DND-41 (cell line): ENCODE results near the gene PCDHGA1.

Experiments
- ATAC-seq: fragments of 200-7000 bp; cut with Tn5 transposase; 3 replicates; pipeline ENCODE4 v1.9.1; 2021; ENCODE audit warnings: low read depth; ENCODE audit not compliant: insufficient read depth
- DNase-seq: peaks from one replicate; pipeline ENCODE4 v3.0.0-alpha.2; 2020
- H2AFZ ChIP-seq: 2 replicates; pipeline ENCODE4 v1.6.0; 2012; ENCODE audit warnings: low read depth, low read length
- H3K27ac ChIP-seq: 2 replicates; pipeline ENCODE4 v1.5.1; 2012; ENCODE audit warnings: low read length, inconsistent platforms
- H3K27me3 ChIP-seq: fragments of 200-600 bp; sonication (generic); 2 replicates; pipeline ENCODE4 v1.6.0; 2012; ENCODE audit warnings: low read length, mild to moderate bottlenecking, inconsistent platforms; ENCODE audit not compliant: insufficient read depth, poor library complexity
- H3K36me3 ChIP-seq: 2 replicates; pipeline ENCODE4 v1.5.1; 2012; ENCODE audit warnings: low read length, inconsistent platforms; ENCODE audit not compliant: insufficient read depth
- H3K4me1 ChIP-seq: 2 replicates; pipeline ENCODE4 v1.5.1; 2012; ENCODE audit warnings: mild to moderate bottlenecking, low read length; ENCODE audit not compliant: insufficient read depth
- H3K4me2 ChIP-seq: 2 replicates; pipeline ENCODE4 v1.6.0; 2012; ENCODE audit warnings: mild to moderate bottlenecking, moderate library complexity, low read length, inconsistent platforms; ENCODE audit not compliant: insufficient read depth
- H3K4me3 ChIP-seq, 2 experiments: fragments of 200-600 bp in 1 of 2; shearing (Covaris generic) in 1 of 2; 2 replicates each; pipeline ENCODE4 v1.5.1; 2012 to 2016; ENCODE audit warnings: inconsistent platforms in 2 of 2, low read length in 2 of 2, mild to moderate bottlenecking in 2 of 2, low read depth in 1 of 2, moderate library complexity in 1 of 2
- H3K79me2 ChIP-seq: 2 replicates; pipeline ENCODE4 v1.6.0; 2012; ENCODE audit warnings: low read length, inconsistent platforms; ENCODE audit not compliant: insufficient read depth
- H3K9ac ChIP-seq: 2 replicates; pipeline ENCODE4 v1.6.0; 2012; ENCODE audit warnings: low read depth, mild to moderate bottlenecking, inconsistent platforms, low read length, moderate library complexity
- H3K9me3 ChIP-seq: 2 replicates; pipeline ENCODE4 v1.5.1; 2012; ENCODE audit warnings: low read length, moderate library complexity, mild to moderate bottlenecking, inconsistent platforms; ENCODE audit not compliant: insufficient read depth, severe bottlenecking
- H4K20me1 ChIP-seq: 2 replicates; pipeline ENCODE4 v1.6.0; 2012; ENCODE audit warnings: low read length; ENCODE audit not compliant: insufficient read depth
- EZH2 ChIP-seq: IDR thresholded peaks from 3 replicates; pipeline ENCODE4 v1.6.1; 2012; ENCODE audit warnings: borderline replicate concordance, low read depth, mild to moderate bottlenecking, moderate library complexity, low read length, inconsistent platforms; ENCODE audit not compliant: severe bottlenecking
- TF ChIP-seq, protein P1 (sequence below): IDR thresholded peaks from 2 replicates; pipeline ENCODE4 v1.5.1; 2012; ENCODE audit warnings: borderline replicate concordance, low read length, moderate library complexity, mild to moderate bottlenecking; ENCODE audit not compliant: poor library complexity, severe bottlenecking; ENCODE audit errors: extremely low read depth

PCDHGA1 gene

DNA sequence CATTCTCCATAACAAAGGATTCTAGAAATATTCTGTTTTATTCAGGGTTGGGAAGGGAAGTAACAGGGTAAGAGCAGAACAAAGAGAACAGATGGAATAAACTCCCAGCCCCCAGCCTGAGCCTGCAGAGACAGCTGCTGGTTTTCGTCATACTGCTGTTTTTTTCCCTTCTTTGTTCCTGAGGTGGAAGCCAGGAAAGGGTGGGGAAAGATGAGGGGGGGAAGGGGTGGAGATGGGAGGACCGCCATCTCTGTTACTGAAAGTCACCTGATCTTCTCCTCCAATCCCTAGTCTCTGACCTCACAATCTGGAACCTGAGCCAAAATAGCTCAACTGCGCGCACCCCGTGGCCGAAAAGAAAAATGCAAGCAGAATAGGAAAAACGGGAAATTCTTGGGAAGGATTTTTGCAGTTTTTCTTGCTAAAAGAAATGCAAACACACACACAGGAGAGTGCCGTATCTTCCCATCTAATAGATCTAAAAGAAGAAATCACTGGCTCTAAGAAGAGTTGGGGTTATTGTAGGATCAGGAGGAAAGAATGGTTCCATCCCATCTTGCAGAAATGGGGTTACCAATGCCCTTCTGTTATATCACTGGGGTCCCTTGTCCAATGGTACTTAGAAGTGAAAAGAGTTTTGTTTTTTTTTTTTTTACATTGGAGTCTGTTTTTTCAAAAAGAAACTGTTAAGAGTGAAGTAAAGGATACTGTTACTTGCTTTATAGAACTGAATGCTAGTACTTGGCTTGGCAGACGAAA, 230.6 kb downstream of the PCDHGA1 start:
- no peak for ATAC-seq
- H2AFZ ChIP-seq, result no peak overlapping the region
- H3K36me3 ChIP-seq, result peaks cover 87% of the 10 kb centered on the region
- H3K9ac ChIP-seq, result no peak overlapping the region
- no peaks in the 10 kb centered on the region for H3K9me3 ChIP-seq
- H3K79me2 ChIP-seq, result peaks cover 5% of the 10 kb centered on the region
- H4K20me1 ChIP-seq, result no peaks in the 10 kb centered on the region; the same call in 1 of the 2 replicates
- DNase-seq, result no peak
- no peaks in the 10 kb centered on the region for H3K27me3 ChIP-seq
- H3K4me1 ChIP-seq, result no peaks in the 10 kb centered on the region
- H3K27ac ChIP-seq, result no peak overlapping the region
- TF ChIP-seq, protein P1, sequence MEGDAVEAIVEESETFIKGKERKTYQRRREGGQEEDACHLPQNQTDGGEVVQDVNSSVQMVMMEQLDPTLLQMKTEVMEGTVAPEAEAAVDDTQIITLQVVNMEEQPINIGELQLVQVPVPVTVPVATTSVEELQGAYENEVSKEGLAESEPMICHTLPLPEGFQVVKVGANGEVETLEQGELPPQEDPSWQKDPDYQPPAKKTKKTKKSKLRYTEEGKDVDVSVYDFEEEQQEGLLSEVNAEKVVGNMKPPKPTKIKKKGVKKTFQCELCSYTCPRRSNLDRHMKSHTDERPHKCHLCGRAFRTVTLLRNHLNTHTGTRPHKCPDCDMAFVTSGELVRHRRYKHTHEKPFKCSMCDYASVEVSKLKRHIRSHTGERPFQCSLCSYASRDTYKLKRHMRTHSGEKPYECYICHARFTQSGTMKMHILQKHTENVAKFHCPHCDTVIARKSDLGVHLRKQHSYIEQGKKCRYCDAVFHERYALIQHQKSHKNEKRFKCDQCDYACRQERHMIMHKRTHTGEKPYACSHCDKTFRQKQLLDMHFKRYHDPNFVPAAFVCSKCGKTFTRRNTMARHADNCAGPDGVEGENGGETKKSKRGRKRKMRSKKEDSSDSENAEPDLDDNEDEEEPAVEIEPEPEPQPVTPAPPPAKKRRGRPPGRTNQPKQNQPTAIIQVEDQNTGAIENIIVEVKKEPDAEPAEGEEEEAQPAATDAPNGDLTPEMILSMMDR, result peak; percentile 31
- TF ChIP-seq EZH2, result no peak
- H3K4me2 ChIP-seq, result no peak overlapping the region
- H3K4me3 ChIP-seq, result no peak overlapping the region
